Measurements from ENCODE around the gene BBIP1.

BBIP1 gene

GRCh38 chr10:110918643-110919348 lies at the start of gene BBIP1:
Gene BBIP1, minus strand, starts transcription at chr10:110919180. Its CDS starts 1,023 bp downstream, at chr10:110918157.
- no peak for DNase-seq (ENCODE audit: low read depth)

- DNase-seq (ENCODE audit: low read depth), result no peak
Measured at GRCh38 chr10:110967645-110968044, 48.7 kb upstream of the BBIP1 start.

GRCh38 chr10:110967009-110967630 lies 48.1 kb upstream of the BBIP1 start:
- no peak for DNase-seq (ENCODE audit: low read depth)

GRCh38 chr10:110966146-110966545 lies 47.2 kb upstream of the BBIP1 start:
- DNase-seq (ENCODE audit: low read depth), result no peak

GRCh38 chr10:110965216-110965615 lies 46.2 kb upstream of the BBIP1 start:
- DNase-seq (ENCODE audit: low read depth), result no peak

GRCh38 chr10:110964681-110965080 lies 45.7 kb upstream of the BBIP1 start:
- no peak for DNase-seq (ENCODE audit: low read depth)

- no peak for DNase-seq (ENCODE audit: low read depth)
Measured at GRCh38 chr10:110963162-110963561, 44.2 kb upstream of the BBIP1 start.

GRCh38 chr10:110962443-110962842 lies 43.5 kb upstream of the BBIP1 start:
- DNase-seq (ENCODE audit: low read depth), result no peak

GRCh38 chr10:110960333-110960712 lies 41.3 kb upstream of the BBIP1 start:
- DNase-seq (ENCODE audit: low read depth), result no peak

- DNase-seq (ENCODE audit: low read depth), result no peak
Measured at GRCh38 chr10:110959379-110960332, 40.7 kb upstream of the BBIP1 start.

- no peak for DNase-seq (ENCODE audit: low read depth)
Measured at GRCh38 chr10:110957606-110958005, 38.6 kb upstream of the BBIP1 start.

GRCh38 chr10:110951381-110951780 lies 32.4 kb upstream of the BBIP1 start:
- no peak for DNase-seq (ENCODE audit: low read depth)

- no peak for DNase-seq (ENCODE audit: low read depth)
Measured at GRCh38 chr10:110947061-110947595, 28.1 kb upstream of the BBIP1 start.

GRCh38 chr10:110946496-110946895 lies 27.5 kb upstream of the BBIP1 start:
- DNase-seq (ENCODE audit: low read depth), result no peak

- DNase-seq (ENCODE audit: low read depth), result no peak
Measured at GRCh38 chr10:110944792-110945396, 25.9 kb upstream of the BBIP1 start.

GRCh38 chr10:110939419-110939818 lies 20.4 kb upstream of the BBIP1 start:
- no peak for DNase-seq (ENCODE audit: low read depth)

GRCh38 chr10:110936757-110937156 lies 17.8 kb upstream of the BBIP1 start:
- DNase-seq (ENCODE audit: low read depth), result no peak

GRCh38 chr10:110932505-110933180 lies 13.7 kb upstream of the BBIP1 start:
- no peak for DNase-seq (ENCODE audit: low read depth)

GRCh38 chr10:110931769-110932381 lies 12.9 kb upstream of the BBIP1 start:
- no peak for DNase-seq (ENCODE audit: low read depth)

GRCh38 chr10:110927461-110927860 lies 8.5 kb upstream of the BBIP1 start:
- DNase-seq (ENCODE audit: low read depth), result no peak

Data from stimulated activated CD8-positive, alpha-beta memory T cell treated with anti-CD3 and anti-CD28 coated beads, Interleukin-4, amount 100 ng/mL, for 24 hours (primary cell).